Fibroblast of skin of right quadriceps (primary cell): ENCODE results near the gene CLIP3.
"Not testable (repeated sequence)": the region's sequence is repeated elsewhere in the genome, so short reads cannot be mapped to it uniquely, and the experiment has no call there.

ENCODE experiments used
- DNase-seq: peaks from one replicate; pipeline ENCODE4 v3.0.0-alpha.2; 2013

CLIP3 gene

DNA sequence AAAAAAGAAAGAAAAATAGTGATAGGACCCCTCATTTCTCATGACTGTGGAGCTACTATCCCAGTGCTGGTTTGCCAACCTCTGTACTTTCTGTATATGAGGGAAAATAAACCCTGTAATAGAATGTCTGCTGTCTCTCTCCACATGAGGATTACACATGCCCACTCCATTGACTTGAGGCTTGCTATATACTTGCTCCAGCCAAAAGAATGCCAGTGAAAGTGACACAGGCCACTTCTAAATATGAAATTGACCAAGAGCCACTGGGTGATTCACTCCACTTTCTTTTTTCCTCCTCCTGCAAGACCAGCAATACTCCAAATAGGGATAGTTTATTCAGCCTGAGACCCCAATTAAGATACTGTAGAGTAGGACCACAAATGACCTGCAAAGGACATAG is 15.2 kb upstream of the CLIP3 start:
- no peak for DNase-seq

- no peak for DNase-seq
These were observed 13.9 kb upstream of the CLIP3 start for GRCh38 chr19:36046443-36047050.

DNA sequence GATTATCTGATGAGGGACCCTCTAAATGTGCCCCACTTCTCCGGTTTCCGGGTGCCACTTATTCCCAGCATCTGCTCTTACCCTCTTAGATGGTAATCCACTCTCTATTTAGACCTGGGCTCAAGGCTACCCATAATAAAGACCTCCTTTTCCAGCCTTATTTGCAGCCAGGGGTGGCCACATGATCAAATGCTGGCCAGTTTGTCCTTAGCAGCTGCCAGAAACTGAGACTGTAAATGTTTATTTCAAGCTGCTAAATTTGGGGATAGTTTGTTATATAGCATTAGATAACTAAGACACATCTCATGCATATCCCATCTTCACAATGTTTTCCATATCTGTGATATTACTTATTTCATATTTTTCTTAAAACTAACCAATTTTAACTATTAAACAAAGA is 11.3 kb upstream of the CLIP3 start:
- no peak for DNase-seq

GRCh38 chr19:36041831-36042230 is 9.2 kb upstream of the CLIP3 start:
- DNase-seq = peak; percentile 95

DNA sequence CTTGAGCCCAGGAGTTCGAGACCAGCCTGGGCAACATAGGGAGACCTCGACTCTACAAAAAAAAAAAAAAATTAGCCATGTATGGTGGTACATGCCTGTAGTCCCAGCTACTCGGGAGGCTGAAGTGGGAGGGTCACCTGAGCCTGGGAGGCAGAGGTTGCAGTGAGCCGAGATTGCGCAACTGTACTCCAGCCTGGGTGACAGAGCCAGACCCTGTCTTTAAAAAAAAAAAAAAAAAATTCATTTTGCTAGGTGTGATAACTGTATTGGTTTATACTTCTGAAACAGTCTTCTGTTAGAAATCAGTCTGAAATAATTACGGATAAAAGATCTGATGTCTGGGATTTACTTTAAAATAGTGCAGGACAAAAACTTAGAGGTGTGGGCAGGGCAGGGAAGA is 8.4 kb upstream of the CLIP3 start:
- DNase-seq = not testable (repeated sequence)

- DNase-seq = no peak
These were observed 7.8 kb upstream of the CLIP3 start for GRCh38 chr19:36040495-36040894.

GRCh38 chr19:36031308-36031707 is 1.4 kb downstream of the CLIP3 start:
- no peak for DNase-seq

- peak; percentile 16 for DNase-seq
These were observed 2.2 kb downstream of the CLIP3 start for GRCh38 chr19:36030264-36031148.

DNA sequence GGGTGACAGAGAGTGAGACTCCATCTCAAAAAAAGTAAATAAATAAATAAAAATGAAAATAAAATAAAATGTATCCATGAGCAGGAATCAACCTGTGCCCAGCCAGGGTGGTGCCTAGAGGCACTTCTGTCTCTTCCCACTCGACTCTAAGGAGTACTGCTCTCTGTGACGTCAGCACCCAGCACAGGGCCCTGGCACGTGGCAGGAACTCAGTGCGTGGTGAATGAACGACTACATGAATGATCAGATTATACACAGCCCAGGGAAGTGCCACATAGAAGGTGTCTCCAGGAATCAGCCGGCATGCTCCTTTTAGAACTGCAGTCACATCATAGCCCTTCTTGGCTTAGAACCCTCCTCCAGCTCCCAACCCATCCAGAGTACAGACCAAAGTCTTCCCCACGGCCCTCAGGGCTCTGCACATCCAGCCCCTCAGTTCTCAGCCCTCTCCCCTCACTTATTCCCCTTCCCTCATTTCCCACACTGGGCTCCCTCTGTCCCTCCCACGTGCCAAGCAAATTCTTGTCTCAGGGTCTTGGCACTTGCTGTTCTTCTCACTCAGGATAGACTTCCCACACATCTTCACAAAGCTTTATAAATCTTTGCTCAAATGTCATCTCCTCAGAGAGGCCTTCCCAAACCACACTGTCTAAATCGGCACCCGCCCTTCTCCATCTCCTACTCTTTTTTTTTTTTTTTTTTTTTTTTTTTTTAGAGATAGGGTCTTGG is 4.2 kb downstream of the CLIP3 start:
- no peak for DNase-seq

DNA sequence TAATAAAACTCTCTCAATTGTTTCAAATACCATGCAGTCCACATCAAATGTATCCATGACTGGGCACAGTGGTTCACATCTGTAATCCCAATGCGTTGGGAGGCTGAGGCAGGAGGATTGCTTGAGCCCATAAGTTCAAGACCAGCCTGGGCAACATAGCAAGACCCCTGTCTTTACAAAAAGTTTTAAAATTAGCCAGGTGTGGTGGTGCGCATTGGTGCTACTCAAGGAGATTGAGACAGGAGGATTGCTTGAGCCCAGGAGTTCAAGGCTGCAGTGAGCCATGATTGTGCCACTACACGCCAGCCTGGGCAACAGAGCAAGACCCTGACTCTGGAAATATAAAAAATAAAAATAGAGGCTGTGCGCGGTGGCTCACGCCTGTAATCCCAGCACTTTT is 5.0 kb downstream of the CLIP3 start:
- DNase-seq = no peak

GRCh38 chr19:36026091-36026876 is 6.4 kb downstream of the CLIP3 start:
- DNase-seq = no peak

DNA sequence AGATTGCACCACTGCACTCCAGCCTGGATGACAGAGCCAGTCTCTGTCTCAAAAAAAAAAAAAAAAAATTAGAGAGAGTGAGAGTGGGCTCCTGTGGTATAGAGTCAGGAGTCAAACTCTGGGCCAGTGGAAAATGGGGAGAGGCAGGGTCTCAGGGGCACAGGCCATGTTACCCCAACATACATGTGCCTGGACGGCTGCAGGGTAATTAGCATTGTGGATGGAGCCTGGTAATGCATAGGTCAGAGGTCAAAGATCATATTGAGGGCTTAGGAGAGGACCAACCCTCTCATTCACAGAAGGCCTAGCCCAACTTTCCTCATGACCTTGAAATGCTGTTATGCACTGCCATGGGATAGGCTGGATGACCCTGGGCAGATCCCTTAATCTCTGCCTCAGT is 7.1 kb downstream of the CLIP3 start:
- no peak for DNase-seq

DNA sequence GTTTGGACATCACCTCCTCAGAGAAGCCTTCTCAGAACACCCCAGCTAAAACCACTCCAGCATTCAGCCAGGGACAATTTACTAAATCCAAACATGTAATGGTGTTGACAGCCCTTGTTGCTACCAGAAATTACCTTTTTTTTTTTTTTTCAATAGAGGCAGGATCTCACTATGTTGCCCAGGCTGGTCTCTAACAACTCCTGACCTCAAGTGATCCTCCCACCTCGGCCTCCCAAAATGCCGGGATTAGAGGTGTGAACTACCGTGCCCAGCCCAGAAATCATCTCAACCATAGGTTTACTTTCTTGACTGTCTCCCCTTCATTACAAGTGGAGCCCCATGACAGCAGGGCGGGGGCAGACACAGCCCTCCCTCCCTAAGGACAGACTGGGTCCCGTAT is 9.2 kb downstream of the CLIP3 start:
- no peak for DNase-seq

GRCh38 chr19:36019061-36019670 is 13.5 kb downstream of the CLIP3 start:
- DNase-seq = no peak

GRCh38 chr19:36014012-36014924 is 18.4 kb downstream of the CLIP3 start, which contains the start of gene ALKBH6:
Gene ALKBH6 (minus strand): TSS chr19:36014213. CDS start chr19:36013397, 816 bp downstream.
- DNase-seq = peak; percentile 98

- DNase-seq = no peak
These were observed 19.2 kb downstream of the CLIP3 start for GRCh38 chr19:36013280-36014011.

- no peak for DNase-seq
These were observed 22.3 kb downstream of the CLIP3 start for GRCh38 chr19:36010402-36010801.

DNA sequence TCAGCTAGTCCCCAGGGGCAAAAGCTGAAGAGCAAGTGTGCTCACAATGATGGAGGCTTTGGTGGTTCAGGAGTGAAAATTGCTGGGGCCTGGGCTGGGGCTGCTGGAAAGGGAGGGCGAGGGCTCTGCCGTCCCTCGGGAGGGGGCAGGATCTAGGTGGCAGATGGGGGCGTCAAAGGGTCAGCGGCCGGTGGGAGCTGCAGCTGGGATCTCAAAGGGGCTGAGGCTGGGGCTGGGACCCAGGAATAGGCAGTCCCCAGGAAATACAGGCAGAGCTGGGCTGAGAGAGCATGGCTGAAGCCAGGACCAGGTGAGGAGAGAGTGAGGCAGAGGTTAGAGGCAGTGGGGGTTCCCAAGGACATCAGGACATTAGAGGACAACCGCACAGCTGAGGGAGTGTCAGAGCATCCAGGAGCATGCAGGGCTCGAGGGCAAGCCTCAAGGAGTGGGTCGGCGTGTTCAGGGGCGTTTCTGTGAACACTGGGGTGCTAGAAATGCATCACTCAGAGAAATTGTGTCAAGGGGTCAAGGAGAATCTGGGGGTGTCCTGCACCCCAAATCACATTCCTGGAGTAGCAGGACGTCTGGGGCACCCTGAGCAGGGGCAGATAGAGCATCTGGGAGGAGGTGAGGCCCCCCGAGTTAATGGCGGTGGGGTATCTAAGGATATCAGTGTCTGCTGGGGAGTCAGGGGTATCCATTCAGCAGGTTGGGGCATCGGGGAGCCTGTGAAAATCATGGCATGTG is 22.9 kb downstream of the CLIP3 start:
- DNase-seq = no peak

DNA sequence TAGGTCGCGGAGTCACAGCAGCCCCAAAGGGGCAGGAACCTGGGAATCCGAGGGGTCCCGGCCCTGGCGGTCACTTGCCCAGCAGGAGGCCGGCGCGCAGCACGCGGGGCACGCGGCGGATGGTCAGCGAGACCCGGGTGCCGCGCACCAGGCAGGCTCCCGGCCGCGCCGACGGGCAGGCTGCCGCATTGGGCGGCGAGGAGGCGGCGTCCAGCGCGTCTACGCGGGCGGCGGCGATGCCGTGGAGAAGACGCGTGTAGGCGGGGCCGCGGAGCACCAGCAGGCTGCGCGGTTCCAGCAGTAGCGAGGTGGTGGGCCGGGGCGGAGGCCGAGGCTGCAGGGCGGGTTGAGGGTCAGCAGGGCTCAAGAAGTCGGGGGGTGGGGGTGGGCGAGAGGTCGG is 23.5 kb downstream of the CLIP3 start:
- peak; percentile 38 for DNase-seq
